HG03103 (cell line): ENCODE measurements around the gene RPGRIP1.
"Not testable (repeated sequence)": the region's sequence is repeated elsewhere in the genome, so short reads cannot be mapped to it uniquely, and the experiment has no call there.

ENCODE experiments used
- ATAC-seq: cut with Tn5 transposase; IDR thresholded peaks from one replicate; pipeline ENCODE4 v1.9.1; 2021; ENCODE audit warnings: low read depth; ENCODE audit not compliant: unreplicated experiment

The RPGRIP1 gene

GRCh38 chr14:21279783-21280182 is at the start of gene RPGRIP1:
Gene RPGRIP1 (plus strand): TSS chr14:21280083. CDS start chr14:21287977, 7,894 bp downstream.
- ATAC-seq: no peak

GRCh38 chr14:21231020-21231652 is 48.7 kb upstream of the RPGRIP1 start:
- ATAC-seq: no peak

- no peak for ATAC-seq
Observed at GRCh38 chr14:21233457-21234076, 46.3 kb upstream of the RPGRIP1 start.

- no peak for ATAC-seq
Observed at GRCh38 chr14:21234112-21234511, 45.8 kb upstream of the RPGRIP1 start.

- no peak for ATAC-seq
Observed at GRCh38 chr14:21236948-21237797, 42.7 kb upstream of the RPGRIP1 start.

- ATAC-seq: no peak
Observed at GRCh38 chr14:21238823-21239518, 40.9 kb upstream of the RPGRIP1 start.

GRCh38 chr14:21240417-21240816 is 39.5 kb upstream of the RPGRIP1 start:
- no peak for ATAC-seq

GRCh38 chr14:21241218-21241819 is 38.6 kb upstream of the RPGRIP1 start:
- ATAC-seq: no peak

- ATAC-seq: no peak
Observed at GRCh38 chr14:21244544-21244943, 35.3 kb upstream of the RPGRIP1 start.

GRCh38 chr14:21245813-21246212 is 34.1 kb upstream of the RPGRIP1 start:
- no peak for ATAC-seq

GRCh38 chr14:21248338-21248737 is 31.5 kb upstream of the RPGRIP1 start:
- no peak for ATAC-seq

GRCh38 chr14:21248739-21249411 is 31.0 kb upstream of the RPGRIP1 start:
- ATAC-seq: no peak

- no peak for ATAC-seq
Observed at GRCh38 chr14:21251215-21251614, 28.7 kb upstream of the RPGRIP1 start.

- no peak for ATAC-seq
Observed at GRCh38 chr14:21252149-21252548, 27.7 kb upstream of the RPGRIP1 start.

GRCh38 chr14:21255385-21256101 is 24.3 kb upstream of the RPGRIP1 start:
- ATAC-seq: no peak

GRCh38 chr14:21256102-21256447 is 23.8 kb upstream of the RPGRIP1 start:
- not testable (repeated sequence) for ATAC-seq

- ATAC-seq: no peak
Observed at GRCh38 chr14:21256539-21257393, 23.1 kb upstream of the RPGRIP1 start.

GRCh38 chr14:21257394-21257909 is 22.4 kb upstream of the RPGRIP1 start:
- no peak for ATAC-seq
